Jurkat, Clone E6-1 (cell line): ENCODE results near the gene CNTNAP2.
"Not testable (repeated sequence)": the region's sequence is repeated elsewhere in the genome, so short reads cannot be mapped to it uniquely, and the experiment has no call there.

Experiments
- DNase-seq: peaks from one replicate; pipeline ENCODE4 v3.0.0-alpha.2; 2011; ENCODE audit warnings: low read depth, low spot score
- H3K4me3 ChIP-seq: 2 replicates; pipeline ENCODE4 v1.5.1; 2011; ENCODE audit warnings: mild to moderate bottlenecking, low read length, control low read depth, moderate library complexity

Gene CNTNAP2

DNA sequence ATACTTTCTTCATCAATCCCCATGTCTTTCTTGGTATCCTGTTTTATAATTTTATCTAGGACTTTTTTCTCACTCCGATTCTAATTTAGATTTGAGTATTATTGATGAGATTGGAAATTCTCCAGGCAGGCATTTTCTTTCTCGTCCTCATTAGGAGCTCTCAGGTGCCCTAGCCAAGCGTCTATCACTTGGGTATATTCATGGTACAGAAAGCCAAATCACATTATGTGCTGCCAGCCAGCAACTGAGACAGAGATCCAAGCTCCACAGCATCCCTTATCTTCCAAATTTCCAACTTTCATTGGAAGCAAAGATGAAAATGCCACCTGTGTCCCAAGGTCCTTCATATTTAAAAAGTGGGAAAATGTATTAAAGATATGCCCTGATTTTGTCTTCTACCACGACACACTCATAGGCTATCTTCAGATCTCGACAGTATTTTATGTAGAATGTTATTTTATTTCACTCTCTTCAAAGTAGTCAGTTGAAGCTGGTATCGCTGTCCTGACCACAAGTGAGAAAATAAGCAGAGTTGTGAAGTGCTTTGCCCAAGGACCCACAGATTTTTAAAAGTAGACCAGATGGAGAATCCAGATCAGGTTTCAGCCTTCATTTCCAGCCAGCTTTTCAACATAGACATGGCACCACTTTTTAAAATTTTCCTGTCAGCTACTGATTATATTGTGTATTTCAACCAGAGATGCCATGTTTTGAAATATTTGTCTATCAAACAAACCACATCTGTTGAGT is 773.4 kb downstream of the CNTNAP2 start:
- DNase-seq = no peak

DNA sequence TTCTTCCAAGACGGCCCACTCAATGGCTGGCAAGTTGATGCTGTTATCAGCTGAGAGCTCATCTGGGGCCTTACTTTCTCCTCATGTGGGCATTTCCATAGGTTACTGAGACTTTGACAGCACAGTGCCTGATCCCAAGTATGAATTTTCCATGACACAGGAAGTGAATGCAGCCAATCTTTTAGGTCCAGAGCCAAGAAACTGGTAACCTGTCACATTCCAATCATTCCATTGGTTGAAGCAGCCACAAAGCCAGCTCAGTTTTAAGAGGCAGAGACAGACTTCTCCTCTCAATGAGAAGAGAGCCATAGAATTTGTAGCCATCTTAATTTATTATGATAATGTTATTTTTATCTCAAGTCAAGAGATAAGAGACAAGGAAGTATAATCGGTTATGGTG is 775.5 kb downstream of the CNTNAP2 start:
- H3K4me3 ChIP-seq = no peak overlapping the region
- no peak for DNase-seq

More for the DNA sequence above, 773.4 kb downstream of the CNTNAP2 start:
- no peak overlapping the region for H3K4me3 ChIP-seq

DNA sequence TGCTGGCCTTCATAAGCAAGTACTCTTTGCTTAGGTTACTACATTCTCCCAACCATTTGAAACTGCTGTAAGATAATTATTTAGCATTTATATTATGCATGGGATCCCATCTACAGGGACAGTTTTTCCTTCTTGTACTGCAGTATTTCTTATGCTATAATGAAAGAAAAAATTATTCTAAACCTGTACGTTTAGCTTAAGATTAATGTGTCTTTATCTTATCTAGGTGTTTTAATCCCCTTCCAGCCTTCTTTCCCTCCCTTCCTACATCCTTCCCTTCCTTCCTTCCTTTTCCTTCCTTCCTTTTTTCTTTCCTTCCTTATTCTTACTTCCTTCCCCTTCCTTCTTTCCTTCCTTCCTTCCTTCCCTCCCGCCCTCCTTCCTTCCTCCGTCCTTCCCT is 778.3 kb downstream of the CNTNAP2 start:
- H3K4me3 ChIP-seq = no peak overlapping the region
- DNase-seq = no peak

DNA sequence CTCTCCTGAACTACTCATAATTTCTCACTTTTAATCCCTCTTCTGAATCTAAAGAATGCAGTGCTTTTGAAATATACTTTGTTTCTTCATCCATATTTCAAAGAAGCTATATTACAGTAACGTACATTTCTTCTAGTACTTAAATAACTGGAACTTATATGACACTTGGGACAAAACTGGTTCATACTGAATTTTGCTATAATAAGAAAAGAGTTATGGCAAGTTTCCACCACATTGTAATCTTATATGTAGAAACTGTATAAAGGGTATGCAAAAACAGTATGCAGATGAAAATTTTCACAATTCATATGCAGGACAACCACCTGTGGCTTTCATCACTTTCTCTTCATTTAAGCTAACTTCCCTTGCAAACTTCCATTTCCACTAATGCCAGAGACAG is 785.7 kb downstream of the CNTNAP2 start:
- no peak overlapping the region for H3K4me3 ChIP-seq
- DNase-seq = no peak

DNA sequence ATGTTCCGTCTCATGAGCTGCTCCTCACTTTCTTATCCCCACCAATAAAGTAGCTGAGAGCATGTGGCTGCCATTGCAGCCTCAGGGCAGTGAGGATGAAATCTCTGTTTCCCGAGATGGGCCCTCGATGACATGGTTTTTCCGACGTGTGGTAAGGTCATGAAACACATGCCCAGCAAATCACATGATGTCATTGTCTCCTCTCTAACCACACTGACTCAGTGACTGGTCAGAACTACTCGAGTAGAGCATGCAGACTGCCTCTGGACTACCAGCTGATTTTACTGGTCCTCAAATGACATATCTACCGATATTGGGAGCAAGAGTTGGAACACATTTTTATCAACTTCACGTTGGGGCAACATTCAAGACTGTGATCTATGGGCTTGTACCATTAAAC is 786.1 kb downstream of the CNTNAP2 start:
- H3K4me3 ChIP-seq = no peak overlapping the region
- DNase-seq = no peak

DNA sequence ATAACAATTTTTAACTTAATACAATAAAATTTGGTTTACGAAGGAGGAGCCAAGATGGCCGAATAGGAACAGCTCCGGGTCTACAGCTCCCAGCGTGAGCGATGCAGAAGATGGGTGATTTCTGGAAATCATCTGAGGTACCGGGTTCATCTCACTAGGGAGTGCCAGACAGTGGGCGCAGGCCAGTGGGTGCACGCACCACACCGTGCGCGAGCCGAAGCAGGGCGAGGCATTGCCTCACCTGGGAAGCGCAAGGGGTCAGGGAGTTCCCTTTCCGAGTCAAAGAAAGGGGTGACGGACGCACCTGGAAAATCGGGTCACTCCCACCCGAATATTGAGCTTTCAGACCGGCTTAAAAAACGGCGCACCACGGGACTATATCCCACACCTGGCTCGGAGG is 789.1 kb downstream of the CNTNAP2 start:
- H3K4me3 ChIP-seq = not testable (repeated sequence)

DNA sequence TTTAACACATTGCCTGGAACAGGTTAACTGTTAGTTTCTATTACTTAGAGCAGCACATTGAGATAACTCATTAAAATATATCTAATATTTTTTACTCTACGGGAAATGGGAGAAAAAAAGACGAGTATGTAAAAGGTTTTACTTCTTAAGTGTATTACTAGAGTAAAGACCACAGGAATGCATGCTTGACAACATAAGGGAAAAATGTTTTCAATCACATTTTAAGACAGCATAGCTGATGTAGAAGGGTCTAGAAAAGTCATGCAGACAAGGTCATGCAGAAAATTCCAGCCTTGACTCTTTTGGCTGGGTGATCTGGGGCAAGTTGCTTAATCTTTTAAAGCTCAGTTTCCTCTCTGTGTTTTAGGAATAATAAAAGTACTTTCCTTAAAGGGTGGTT is 806.2 kb downstream of the CNTNAP2 start:
- H3K4me3 ChIP-seq = no peak overlapping the region
- no peak for DNase-seq

More for the DNA sequence above, 789.1 kb downstream of the CNTNAP2 start:
- not testable (repeated sequence) for DNase-seq

DNA sequence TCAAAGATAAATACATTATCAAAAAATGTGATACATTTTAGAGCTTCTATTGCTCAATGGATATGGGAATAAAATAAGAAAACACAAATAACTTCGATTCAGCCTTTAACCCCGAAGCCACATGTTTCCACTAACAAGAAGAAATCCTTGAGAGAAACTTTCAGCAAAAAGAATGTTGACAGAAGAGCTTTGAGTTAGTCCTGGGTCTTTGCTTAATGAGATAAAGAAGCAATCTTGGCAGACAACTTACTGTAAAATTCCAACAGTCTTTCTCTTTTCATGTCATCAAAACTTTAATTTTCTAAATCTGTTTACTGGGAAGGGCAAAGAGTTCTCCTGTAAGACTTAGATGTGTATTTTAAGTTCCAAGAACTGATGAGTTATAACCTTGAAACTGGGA is 810.2 kb downstream of the CNTNAP2 start:
- no peak overlapping the region for H3K4me3 ChIP-seq
- DNase-seq = no peak

DNA sequence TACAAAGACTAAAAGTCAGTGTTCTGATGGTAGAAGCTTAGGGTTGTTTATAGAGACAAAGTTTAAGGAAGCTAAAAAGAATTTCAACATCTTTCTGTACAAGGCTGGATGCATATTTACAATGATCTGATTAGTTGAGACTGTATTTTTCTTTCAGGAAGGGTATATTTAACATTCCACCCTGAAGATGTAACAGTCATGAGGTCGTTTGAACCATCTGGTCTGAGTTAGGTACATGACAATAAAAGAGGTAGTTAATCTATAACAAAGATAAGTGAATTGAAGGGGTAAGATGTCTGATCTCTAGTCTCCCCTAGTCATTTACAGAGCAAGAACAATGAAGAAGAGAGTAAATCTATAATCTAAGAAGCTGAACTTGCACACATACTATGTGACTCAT is 821.2 kb downstream of the CNTNAP2 start:
- DNase-seq = no peak
- no peak overlapping the region for H3K4me3 ChIP-seq

DNA sequence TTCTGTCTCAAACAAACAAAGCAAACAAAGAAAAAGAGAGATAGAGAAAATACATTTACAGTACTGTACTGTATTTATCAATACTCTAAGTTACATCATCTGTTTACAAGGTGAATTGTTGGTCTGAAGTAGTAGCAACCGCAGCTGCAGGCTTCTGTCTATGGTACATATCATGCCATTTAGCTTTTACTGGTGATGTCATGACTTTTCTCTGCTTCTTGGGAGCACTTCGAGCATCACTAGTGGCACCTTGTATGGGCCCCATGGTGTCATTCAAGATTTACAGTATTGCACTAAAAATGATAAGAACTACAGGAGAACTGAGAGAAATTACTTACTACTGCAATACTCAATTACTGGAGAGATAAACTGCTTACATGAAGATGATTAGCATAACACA is 826.9 kb downstream of the CNTNAP2 start:
- H3K4me3 ChIP-seq = no peak overlapping the region
- DNase-seq = no peak

DNA sequence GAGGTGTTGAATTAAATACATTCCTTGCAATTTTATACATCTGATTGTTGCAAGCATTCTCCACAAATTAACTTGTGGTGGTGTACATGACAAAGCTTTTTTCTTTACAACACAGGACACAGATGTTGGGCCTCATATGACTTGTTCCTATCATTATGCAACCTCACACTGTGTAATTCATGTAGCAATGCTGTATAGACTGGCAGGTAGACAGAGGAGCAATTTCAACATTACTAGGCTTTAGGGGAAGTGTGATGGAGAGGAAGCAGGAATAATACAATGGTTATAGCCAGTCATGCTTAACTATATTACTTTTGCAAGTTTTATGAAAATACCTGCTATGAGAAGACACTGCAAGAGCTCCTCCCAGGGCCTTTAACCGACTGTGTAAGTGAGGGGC is 832.1 kb downstream of the CNTNAP2 start:
- DNase-seq = no peak
- H3K4me3 ChIP-seq = no peak overlapping the region

DNA sequence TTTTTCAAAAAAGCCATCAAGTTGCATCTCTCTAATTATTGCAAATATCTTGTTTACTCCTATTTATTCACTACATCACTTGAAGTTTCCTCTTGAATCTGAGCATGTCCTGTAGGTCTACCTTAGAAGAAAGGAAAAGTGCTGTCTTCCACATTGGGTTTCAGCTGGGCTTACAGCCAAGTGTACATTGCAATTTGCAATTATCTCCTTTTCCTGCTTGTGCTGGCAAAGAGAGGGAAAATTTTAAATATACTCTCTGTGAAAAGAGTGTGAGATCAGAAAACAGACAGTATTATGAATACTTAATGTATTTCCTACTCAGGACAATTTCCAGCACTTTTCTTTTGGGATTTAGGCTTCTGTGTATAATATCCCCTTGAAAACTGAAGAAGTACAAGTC is 839.7 kb downstream of the CNTNAP2 start:
- no peak overlapping the region for H3K4me3 ChIP-seq
- DNase-seq = no peak

DNA sequence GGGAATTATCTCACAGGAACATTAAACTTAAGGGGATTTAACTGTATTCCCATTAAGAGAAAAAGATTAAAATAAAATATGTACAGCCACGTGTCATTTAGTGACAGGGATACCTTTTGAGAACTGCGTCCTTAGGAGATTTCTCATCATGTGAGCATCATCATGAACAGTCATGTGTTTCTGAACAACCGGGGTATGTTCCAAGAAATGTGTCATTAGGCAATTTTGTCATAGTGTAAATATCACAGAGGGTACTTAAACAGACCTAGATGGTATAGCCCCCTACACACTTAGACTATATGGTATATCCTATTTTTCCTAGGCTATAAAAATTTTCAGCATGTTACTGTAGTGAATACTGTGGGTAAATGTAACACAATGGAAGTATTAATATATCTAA is 840.3 kb downstream of the CNTNAP2 start:
- no peak overlapping the region for H3K4me3 ChIP-seq
- DNase-seq = no peak

DNA sequence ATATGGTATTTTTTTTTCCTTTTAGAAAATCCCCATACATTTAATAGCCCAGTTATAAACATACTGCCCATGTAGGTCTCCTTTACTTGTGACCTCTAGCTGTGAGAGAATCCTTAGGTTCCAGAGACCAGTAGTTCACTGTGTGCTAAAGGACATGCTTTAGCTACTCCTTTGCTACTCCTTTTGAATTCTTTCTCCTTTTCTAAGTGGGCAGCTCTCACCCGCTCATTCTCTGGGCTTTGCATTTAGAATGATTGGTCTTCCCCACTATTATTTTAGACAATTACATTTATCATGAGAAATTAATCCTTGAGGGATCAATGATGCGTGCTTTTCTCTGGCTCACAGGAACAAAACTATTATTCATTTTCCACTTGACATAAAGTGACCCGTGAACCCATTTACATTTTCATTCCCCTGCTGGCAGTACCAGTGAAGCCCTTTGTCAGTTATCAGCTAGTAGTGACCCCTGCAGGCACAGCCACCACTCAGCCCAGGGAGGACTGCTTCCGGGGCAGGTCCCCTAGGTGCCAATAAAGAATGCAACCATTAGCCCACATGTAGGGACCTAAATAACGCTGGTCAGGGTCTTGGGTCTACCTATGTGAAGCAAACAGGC is 844.3 kb downstream of the CNTNAP2 start:
- DNase-seq = no peak
- no peak overlapping the region for H3K4me3 ChIP-seq

DNA sequence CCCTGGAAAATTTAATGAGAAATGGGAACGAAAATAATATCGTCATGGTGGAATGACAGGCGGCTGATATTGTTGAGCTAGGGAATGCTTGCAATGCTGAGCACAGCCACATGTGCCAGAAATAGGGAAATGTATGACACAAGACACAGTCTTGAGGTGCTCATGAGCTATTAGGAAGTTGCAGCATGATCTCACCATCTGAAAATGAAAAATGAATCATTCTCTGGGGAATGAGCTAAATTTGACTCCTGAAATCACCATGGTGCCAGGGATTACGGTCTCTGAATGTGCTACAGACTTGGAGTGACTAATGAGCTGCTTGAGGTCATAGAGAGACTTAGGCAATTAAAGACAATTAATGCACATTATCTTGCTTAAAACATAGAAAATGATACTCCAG is 845.0 kb downstream of the CNTNAP2 start:
- H3K4me3 ChIP-seq = no peak overlapping the region
- DNase-seq = no peak

DNA sequence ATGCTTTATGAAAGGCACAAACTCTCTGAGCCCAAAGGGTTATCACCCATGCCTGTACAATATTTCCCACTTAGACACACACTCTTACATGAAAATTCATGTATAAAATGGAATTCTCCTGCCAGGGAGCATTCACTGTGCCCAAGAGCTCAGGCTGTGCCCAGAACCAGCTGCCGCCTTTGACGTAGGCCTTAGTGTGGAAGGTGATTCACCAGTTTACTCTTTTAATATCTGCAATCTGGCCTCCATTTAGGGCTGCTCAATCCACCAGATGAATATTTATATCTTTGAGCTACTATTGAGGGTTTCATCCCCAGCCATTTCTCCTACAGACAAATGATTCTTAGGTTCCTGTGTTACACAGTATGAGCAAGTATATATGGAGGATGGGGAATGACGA is 849.7 kb downstream of the CNTNAP2 start:
- H3K4me3 ChIP-seq = no peak overlapping the region
- no peak for DNase-seq

DNA sequence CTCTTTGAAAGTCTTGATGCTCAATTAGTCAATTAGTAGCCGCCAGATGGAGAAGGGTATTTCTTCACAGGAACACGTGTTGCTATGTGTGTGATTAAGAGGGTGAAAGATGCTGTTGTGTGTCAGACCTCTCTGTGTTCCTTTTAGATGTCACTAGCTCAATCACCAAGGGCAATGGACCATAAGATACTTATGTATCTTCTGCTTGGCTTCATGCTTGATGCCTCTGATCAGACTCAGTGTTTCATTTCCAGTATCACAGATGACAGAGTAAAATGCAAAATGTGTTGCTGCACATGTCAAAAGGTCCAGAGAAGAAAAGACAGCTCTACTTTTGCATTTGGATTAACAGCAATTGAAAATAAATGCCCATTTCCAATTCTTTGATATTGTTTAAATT is 865.9 kb downstream of the CNTNAP2 start:
- no peak for DNase-seq
- H3K4me3 ChIP-seq = no peak overlapping the region

DNA sequence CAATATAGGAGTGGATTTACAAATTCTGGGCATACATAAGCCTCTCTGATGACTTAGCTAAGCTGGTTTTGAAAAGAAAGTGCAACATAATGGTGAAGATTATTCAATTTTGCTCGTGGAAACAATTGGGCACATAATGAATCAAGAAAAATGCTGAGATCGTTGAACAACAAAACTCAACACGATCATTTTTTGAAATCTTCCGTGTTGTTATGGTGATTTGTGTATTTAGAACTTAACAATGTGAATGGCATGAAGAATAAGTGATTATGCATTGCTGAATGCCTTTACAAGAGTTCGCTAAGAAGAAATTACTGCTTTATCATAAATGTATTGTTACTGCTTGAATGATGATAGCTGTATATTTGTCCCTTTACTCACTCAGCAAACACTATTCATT is 875.0 kb downstream of the CNTNAP2 start:
- DNase-seq = no peak
- H3K4me3 ChIP-seq = no peak overlapping the region

DNA sequence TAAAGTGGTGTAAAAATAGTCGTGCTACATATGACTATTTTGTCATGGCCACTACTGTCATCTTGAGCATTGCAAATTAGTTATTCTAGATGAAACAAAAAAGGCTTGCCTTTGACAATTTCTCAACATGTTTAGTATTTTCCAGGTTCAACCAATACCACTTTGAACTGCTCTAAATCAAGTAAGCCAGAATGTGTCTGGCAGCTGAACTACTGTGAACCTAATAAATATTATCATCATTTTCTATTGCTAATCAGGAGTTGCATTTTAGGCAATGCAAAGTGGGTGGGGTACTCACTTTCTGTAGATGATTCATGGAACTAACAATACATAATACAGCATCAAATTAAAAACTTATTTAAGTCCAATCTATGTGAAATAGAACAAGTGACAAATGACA is 877.2 kb downstream of the CNTNAP2 start:
- H3K4me3 ChIP-seq = no peak overlapping the region
- no peak for DNase-seq

DNA sequence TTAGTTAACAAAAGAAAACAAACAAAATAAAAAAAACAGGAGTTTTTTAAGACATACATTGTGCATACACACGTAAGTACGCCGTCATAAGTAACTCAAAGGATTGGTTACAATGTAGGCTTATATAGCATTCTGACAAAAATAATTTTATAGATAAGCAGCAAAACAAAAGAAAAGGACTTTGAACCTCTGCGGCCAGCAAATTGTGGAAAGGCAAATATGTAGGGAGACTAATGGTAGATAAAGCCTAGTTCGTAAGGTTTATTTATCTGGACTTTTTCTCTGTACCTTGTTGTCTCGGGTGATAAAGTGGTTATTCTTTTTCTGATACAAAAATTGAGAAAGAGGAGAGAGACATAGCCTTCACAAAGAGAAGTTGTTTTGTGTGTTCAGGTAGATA is 891.9 kb downstream of the CNTNAP2 start:
- no peak for DNase-seq
- no peak overlapping the region for H3K4me3 ChIP-seq

DNA sequence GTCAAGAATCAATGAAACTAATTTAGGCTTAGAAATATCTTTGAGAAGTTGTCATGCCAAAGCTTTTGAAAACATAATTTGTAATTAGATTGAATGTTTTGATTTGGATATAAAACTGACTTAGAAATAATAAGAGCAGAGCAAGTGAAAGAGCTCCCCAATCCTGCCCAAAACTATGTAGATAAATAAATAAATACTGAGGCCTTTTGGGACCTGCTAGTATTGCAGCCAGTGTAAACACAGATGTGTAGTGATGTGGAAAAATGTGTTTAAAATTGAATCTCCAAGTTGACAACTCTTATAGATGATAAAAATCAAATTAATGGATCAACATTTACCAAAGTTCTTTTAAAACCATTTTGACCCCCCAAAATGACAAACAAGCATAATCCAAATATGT is 896.1 kb downstream of the CNTNAP2 start:
- no peak overlapping the region for H3K4me3 ChIP-seq
- no peak for DNase-seq
